ENCODE measurements around the gene TXNDC11. TPM values are rescaled to one million over a fixed set of nuclear protein-coding genes. Genes with fewer than 3 reads are reported as not detected.

The TXNDC11 gene
- total RNA-seq, 2 donors from 2014 or later: 29.5 to 38.1 TPM

DNA sequence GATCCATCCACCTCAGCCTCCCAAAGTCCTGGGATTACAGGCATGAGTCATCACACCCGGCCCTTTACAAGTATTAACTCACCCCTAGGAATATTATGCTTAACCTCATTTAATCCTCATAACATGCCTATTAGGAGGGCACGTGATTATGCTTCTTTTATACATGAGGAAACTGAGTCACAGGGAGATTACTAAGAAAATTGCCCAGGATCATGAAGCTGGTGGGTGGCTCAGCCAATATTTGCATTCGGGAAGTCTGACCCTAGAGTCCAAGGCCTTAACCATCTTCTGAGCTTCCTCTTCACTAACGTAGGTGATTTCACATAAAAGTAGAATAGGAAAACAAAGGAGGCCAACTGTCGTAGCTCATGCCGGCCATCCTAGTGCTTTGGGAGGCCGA, 93.4 kb downstream of the TXNDC11 start:
- Histone ChIP-seq H3K27ac (no peak overlapping the region), H3K4me1 (no peaks in the 10 kb centered on the region), H3K4me3 (no peak overlapping the region), H3K27me3 (no peaks in the 10 kb centered on the region), H3K36me3 (no peaks in the 10 kb centered on the region), H3K9me3 (no peaks in the 10 kb centered on the region)
- TF ChIP-seq, protein P1, sequence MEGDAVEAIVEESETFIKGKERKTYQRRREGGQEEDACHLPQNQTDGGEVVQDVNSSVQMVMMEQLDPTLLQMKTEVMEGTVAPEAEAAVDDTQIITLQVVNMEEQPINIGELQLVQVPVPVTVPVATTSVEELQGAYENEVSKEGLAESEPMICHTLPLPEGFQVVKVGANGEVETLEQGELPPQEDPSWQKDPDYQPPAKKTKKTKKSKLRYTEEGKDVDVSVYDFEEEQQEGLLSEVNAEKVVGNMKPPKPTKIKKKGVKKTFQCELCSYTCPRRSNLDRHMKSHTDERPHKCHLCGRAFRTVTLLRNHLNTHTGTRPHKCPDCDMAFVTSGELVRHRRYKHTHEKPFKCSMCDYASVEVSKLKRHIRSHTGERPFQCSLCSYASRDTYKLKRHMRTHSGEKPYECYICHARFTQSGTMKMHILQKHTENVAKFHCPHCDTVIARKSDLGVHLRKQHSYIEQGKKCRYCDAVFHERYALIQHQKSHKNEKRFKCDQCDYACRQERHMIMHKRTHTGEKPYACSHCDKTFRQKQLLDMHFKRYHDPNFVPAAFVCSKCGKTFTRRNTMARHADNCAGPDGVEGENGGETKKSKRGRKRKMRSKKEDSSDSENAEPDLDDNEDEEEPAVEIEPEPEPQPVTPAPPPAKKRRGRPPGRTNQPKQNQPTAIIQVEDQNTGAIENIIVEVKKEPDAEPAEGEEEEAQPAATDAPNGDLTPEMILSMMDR (IDR thresholded peaks at IDR 0.05): no peak
- DNase-seq (ENCODE audit: low spot score): no peak

- Histone ChIP-seq H3K27ac (no peak overlapping the region), H3K36me3 (no peaks in the 10 kb centered on the region), H3K27me3 (no peaks in the 10 kb centered on the region), H3K4me1 (peaks cover 0 to 18% of the 10 kb centered on the region in 2 donors), H3K4me3 (no peak overlapping the region), H3K9me3 (no peaks in the 10 kb centered on the region)
- TF ChIP-seq, protein P1 (IDR thresholded peaks at IDR 0.05): no peak
- no peak for DNase-seq (ENCODE audit: low spot score)
Measured at GRCh38 chr16:11642765-11643116, 99.9 kb downstream of the TXNDC11 start.

GRCh38 chr16:11640987-11641817, 101.5 kb downstream of the TXNDC11 start:
- Histone ChIP-seq H3K27me3 (no peaks in the 10 kb centered on the region), H3K27ac (peak overlapping the region; percentile 92 to 97), H3K4me3 (no peak overlapping the region), H3K36me3 (no peaks in the 10 kb centered on the region), H3K9me3 (no peaks in the 10 kb centered on the region), H3K4me1 (peaks cover 0 to 18% of the 10 kb centered on the region in 2 donors)
- TF ChIP-seq, protein P1 (IDR thresholded peaks at IDR 0.05): peak; percentile 73 to 91
- DNase-seq (ENCODE audit: low spot score): no peak

DNA sequence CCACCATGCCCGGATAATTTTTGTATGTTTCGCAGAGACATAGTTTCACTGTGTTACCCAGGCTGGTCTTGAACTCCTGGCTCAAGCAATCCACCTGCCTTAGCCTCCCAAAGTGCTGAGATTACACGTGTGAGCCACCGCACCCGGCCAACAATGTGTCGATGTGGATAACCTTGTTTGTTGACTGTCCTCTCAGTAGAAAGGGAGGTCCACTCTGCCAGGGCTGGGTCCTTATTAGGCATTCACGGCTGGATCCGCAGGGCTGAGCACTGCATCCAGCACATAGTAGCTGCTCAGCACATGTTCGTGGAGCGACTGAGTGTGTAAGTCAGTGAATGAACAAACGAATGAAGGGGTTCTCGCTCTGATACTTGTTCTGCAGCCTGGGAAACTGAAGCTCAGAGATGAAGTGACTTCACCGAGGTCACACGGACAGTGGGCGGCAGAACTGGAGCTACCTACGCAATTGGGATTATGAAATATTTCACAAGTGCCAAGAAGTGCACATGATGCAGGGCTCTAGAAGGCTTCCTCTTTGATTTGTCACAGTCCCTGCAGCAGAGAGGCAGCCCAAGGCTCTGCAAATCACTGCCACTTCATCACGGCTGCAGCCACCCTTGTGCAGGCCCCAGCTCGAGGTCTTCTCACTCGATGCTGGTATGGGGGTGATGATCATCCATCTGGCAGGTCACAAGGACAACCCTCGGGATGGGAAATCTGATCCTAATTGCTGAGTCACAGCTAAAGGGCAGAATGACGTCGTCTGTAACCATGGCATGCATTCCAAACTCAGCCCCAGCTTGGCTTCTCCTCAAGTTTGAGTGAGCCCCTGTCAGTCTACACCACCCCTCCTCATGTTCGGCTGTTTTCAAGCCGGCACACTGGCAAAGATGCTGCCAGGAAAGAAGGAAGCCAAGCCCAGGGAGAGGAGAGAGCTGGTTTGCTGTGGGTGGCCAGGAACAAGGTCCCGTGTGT, 102.4 kb downstream of the TXNDC11 start:
- H3K36me3 ChIP-seq: no peaks in the 10 kb centered on the region
- peak; percentile 97 for DNase-seq (ENCODE audit: low spot score)
- H3K27ac ChIP-seq: peak overlapping the region; percentile 92 to 97
- no peaks in the 10 kb centered on the region for H3K9me3 ChIP-seq
- H3K4me1 ChIP-seq: peaks cover 0 to 18% of the 10 kb centered on the region in 2 donors
- TF ChIP-seq, protein P1 (IDR thresholded peaks at IDR 0.05): no peak
- H3K27me3 ChIP-seq: no peaks in the 10 kb centered on the region
- H3K4me3 ChIP-seq: peak overlapping the region in 1 of 2 donors; percentile 3

GRCh38 chr16:11639008-11639562, 103.6 kb downstream of the TXNDC11 start:
- TF ChIP-seq, protein P1 (IDR thresholded peaks at IDR 0.05): no peak
- Histone ChIP-seq H3K4me1 (peaks cover 0 to 18% of the 10 kb centered on the region in 2 donors), H3K27me3 (no peaks in the 10 kb centered on the region), H3K4me3 (no peak overlapping the region), H3K36me3 (no peaks in the 10 kb centered on the region), H3K27ac (peak overlapping the region; percentile 92 to 97), H3K9me3 (no peaks in the 10 kb centered on the region)
- DNase-seq (ENCODE audit: low spot score): no peak

Measured in right atrium auricular region (tissue), 2 donors.